Measurements from ENCODE around the gene AKT2.

GRCh38 chr19:40321076-40321475, 35.9 kb upstream of the AKT2 start:
- TF ChIP-seq POLR2AphosphoS5 (IDR thresholded peaks at IDR 0.05; ENCODE audit: low read depth, low read length): no peak
- no peak for TF ChIP-seq JUND (IDR thresholded peaks at IDR 0.05)
- TF ChIP-seq CTCF (IDR thresholded peaks at IDR 0.05 in 2 of 3, conservative IDR thresholded peaks at IDR 0.05 in 1 of 3; ENCODE audit: borderline replicate concordance in 1 of 3, insufficient read depth in 1 of 3, low read depth in 2 of 3, low read length in 2 of 3): no peak
- TF ChIP-seq POLR2A (IDR thresholded peaks at IDR 0.05; ENCODE audit: borderline replicate concordance, extremely low read depth, insufficient read depth, insufficient read length): no peak
- TF ChIP-seq ZNF274 (IDR thresholded peaks at IDR 0.05; ENCODE audit: low read depth, low read length): no peak
- no peak for TF ChIP-seq ATF3 (IDR thresholded peaks at IDR 0.05)
